EH (cell line): ENCODE measurements around the gene VSTM2A.

ENCODE experiments used
- DNase-seq: peaks from one replicate; pipeline ENCODE4 v3.0.0-alpha.2; 2015; ENCODE audit warnings: low read depth

Gene VSTM2A

GRCh38 chr7:54615537-54615936 is 73.4 kb downstream of the VSTM2A start:
- DNase-seq, result no peak
